Colonic mucosa (tissue), 4 donors: ENCODE data around the gene DLX2. TPM values are rescaled to one million over a fixed set of nuclear protein-coding genes. Genes with fewer than 3 reads are reported as not detected.

Source experiments
- DNase-seq: peaks from one replicate; pipeline ENCODE4 v3.0.0-alpha.2; 2020
- H3K27ac ChIP-seq: fragments of 200-600 bp; one replicate; pipeline ENCODE4 v1.8.0; 2021
- H3K27me3 ChIP-seq: fragments of 200-600 bp; one replicate; pipeline ENCODE4 v1.8.0; 2021
- H3K36me3 ChIP-seq: fragments of 200-600 bp; one replicate; pipeline ENCODE4 v1.8.0; 2021
- H3K4me1 ChIP-seq: fragments of 200-600 bp; one replicate; pipeline ENCODE4 v1.8.0; 2021; ENCODE audit warnings: mild to moderate bottlenecking
- H3K4me3 ChIP-seq: fragments of 200-600 bp; one replicate; pipeline ENCODE4 v1.8.0; 2021
- H3K9ac ChIP-seq, 2 donors: one replicate each; pipeline ENCODE4 v1.7.0; 2013; ENCODE audit warnings: control low read depth in 2 of 2, low read depth in 2 of 2, low read length in 2 of 2
- H3K9me3 ChIP-seq: fragments of 200-600 bp; one replicate; pipeline ENCODE4 v1.8.0; 2021
- CTCF ChIP-seq: fragments of 200-600 bp; IDR thresholded peaks from one replicate; pipeline ENCODE4 v1.8.0; 2022; ENCODE audit warnings: antibody characterized with exemption, mild to moderate bottlenecking
- intact Hi-C: fragments of 100-400 bp; cut with DNase I; formaldehyde crosslinking; loops from one replicate; pipeline ENCODE4 v1.14.1; 2022
- total RNA-seq, 2 donors: library from RNA; stranded (reverse); fragmentation: NEBNext Ultra II Directional in 1 of 2; extraction: Animal tissue kit (Norgen Biotek cat#: 25700) in 1 of 2; gene quantifications; one replicate each; pipeline ENCODE4 v1.2.1, GENCODE V29; 2021
- donor health status: healthy.
- donor health status: DM: no; HTN: no; CAD: no.
- donor health status: DM: no; HTN: no; CAD: no.

Gene DLX2
- total RNA-seq, 2 donors from 2014 or later: not detected

DNA sequence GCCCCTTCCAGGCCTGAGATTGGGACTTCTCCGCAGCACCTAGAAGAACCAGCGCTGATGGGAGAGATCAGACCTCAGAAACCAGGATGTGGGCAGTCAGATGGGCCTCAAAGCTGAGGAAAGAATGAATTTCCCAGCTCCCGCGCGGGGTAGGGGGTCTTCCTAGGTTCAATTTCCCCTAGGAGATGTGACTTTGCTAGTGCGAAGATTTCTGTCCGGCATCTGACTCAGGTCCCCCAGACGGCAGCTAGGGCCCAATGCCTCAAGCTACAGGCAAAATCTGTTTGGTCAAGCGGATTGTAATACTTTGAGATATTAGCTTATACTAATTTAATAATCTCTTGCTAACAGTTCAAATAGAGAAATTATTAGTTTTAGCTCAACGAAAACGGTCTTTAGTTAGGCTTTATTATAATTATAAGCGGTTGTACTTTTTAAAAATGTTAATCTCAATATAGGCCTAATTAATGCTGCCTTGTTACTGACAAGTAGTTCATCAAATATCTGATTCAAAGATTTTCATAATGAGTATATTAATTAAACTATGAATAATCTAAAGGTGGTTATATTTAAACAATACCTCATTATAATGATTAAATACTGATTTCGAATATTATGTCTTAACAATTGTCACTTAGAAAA, 11.6 kb downstream of the DLX2 start:
- intact Hi-C loops: no loop called here
- Histone ChIP-seq H3K4me1 (peaks cover 25% of the 10 kb centered on the region), H3K27ac (no peak overlapping the region)

DNA sequence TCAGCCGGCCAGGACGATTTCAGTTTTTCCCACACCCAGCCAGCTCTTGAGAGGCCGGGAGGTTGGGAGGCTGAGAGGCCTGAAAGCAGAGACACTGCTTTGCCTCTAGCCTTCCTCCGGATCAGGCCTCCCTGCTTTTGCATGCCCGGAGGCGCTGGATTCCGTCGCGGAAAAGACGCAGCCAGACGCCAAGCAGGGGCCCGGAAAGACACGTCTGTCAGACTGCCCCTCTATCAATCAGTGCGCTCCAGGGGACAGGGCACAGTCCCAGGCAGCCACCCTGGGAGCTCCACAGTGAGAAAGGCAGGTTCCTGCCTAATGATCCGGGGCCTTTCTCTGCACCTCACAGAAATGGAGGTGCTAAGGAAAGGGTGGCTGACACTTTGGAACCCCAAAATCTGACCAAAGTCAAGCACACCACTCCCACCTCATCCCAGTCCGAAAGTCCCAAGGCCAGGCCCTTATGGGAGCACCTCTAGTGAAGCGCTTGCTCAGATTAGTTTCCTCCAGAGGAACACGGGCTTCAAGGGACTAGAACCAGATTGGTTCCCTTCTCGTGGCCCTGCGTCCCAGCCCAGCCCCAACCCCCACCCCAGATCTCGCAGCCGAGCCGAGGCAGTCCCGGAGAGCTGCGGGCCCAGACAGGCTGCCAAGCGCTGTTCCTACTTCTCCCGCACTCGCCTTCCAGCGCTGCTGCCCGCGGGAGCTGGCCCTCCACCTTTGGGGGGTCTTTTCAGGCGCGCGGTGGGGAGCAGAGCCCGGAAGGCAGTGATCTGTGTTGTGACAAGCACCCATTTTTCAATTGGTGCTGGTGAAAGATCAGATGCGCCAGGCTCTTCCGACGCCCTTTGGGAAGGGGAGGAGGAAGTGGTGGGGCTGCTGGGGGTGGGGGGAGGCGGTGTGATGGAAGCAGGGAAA, 12.4 kb downstream of the DLX2 start:
- no peak for TF ChIP-seq CTCF
- H3K9ac ChIP-seq: no peak overlapping the region
- no peak for DNase-seq
- no peaks in the 10 kb centered on the region for H3K9me3 ChIP-seq
- no peaks in the 10 kb centered on the region for H3K36me3 ChIP-seq
- no peak overlapping the region for H3K4me3 ChIP-seq
- intact Hi-C loops: no loop called here
- no peak overlapping the region for H3K27ac ChIP-seq
- H3K27me3 ChIP-seq: peaks cover 100% of the 10 kb centered on the region
- peaks cover 26% of the 10 kb centered on the region for H3K4me1 ChIP-seq

More for the DNA sequence above, 11.6 kb downstream of the DLX2 start:
- no peaks in the 10 kb centered on the region for H3K36me3 ChIP-seq
- no peak for TF ChIP-seq CTCF
- DNase-seq: no peak
- peaks cover 100% of the 10 kb centered on the region for H3K27me3 ChIP-seq
- no peak overlapping the region for H3K4me3 ChIP-seq
- no peak overlapping the region for H3K9ac ChIP-seq
- no peaks in the 10 kb centered on the region for H3K9me3 ChIP-seq

- Histone ChIP-seq H3K4me3 (no peak overlapping the region), H3K9me3 (no peaks in the 10 kb centered on the region), H3K9ac (no peak overlapping the region), H3K4me1 (peaks cover 24% of the 10 kb centered on the region), H3K27me3 (peaks cover 100% of the 10 kb centered on the region), H3K36me3 (no peaks in the 10 kb centered on the region), H3K27ac (no peak overlapping the region)
- no peak for DNase-seq
- intact Hi-C loops: no loop called here
- no peak for TF ChIP-seq CTCF
Observed at GRCh38 chr2:172089633-172090032, 13.1 kb downstream of the DLX2 start.

- H3K36me3 ChIP-seq: no peaks in the 10 kb centered on the region
- H3K9me3 ChIP-seq: no peaks in the 10 kb centered on the region
- no peak for DNase-seq
- H3K4me1 ChIP-seq: peaks cover 24% of the 10 kb centered on the region
- no peak for TF ChIP-seq CTCF
- intact Hi-C loops: no loop called here
- H3K27me3 ChIP-seq: peaks cover 100% of the 10 kb centered on the region
- no peak overlapping the region for H3K27ac ChIP-seq
- H3K9ac ChIP-seq: no peak overlapping the region
- no peak overlapping the region for H3K4me3 ChIP-seq
Observed at GRCh38 chr2:172089005-172089504, 13.6 kb downstream of the DLX2 start.

DNA sequence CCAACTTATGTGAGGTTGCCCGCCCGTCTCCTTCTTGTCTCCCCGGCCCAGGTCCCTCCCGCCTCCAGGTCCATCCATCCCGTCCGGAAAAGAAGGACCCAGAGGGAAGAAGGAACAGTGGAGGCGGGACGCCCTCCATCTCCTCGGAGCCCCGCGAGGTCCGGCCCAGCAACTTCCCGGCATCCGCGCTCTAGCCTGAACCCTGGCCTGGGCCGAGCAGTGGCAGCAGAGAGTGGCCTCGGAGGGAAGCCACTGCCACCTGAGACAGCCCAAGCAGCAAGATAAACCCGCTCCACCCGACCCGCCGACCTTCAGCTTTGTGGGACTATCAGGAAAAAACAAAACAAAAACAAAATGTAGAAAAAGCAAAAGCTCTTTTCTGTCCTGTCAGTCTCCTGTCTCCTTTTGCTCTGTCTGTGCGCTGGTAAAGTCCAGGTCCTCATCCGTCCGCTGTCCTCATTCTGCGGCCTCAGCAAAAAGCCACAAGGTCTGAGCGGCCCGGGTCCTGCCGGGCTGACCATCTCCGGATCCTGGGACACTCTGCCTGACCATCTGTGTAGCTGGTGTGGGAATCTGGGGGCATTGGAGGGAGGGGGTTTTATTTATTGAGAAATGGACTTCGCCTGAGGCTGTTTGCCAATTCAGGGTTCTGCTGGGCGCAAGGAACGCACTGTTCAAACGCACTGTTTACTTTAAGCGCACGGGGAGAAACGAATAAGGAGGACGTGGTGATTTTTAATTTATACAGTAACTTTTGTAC, 14.3 kb downstream of the DLX2 start:
- Histone ChIP-seq H3K9me3 (no peaks in the 10 kb centered on the region), H3K9ac (no peak overlapping the region), H3K27ac (no peak overlapping the region), H3K4me1 (peaks cover 24% of the 10 kb centered on the region), H3K4me3 (no peak overlapping the region), H3K27me3 (peaks cover 100% of the 10 kb centered on the region), H3K36me3 (no peaks in the 10 kb centered on the region)
- intact Hi-C loops: no loop called here
- no peak for TF ChIP-seq CTCF
- DNase-seq: peak; percentile 16
